ENCODE results near the gene OPCML.

OPCML gene

DNA sequence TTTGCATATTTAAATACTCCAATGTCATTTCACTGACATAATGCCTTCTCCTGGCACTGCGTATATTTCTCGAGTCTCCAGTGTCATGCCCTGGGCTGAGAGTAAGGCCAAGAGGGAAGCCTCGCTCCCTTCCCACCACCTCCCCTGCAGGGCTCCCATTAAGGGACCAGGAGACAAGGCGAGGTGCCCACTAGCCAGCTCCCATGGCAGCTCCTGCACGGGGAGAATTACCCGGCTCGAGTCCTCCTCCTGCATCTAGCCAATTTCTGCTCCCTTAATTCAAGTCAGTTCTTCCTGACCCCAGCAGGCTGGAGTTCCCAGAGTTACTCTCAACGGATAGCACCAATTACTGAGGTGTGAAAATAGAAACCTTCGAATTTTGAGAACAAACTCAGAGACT is 31.9 kb downstream of the OPCML start:
- H3K4me3 ChIP-seq (ENCODE audit: low read depth, low read length): no peak overlapping the region
- TF ChIP-seq, protein P1, sequence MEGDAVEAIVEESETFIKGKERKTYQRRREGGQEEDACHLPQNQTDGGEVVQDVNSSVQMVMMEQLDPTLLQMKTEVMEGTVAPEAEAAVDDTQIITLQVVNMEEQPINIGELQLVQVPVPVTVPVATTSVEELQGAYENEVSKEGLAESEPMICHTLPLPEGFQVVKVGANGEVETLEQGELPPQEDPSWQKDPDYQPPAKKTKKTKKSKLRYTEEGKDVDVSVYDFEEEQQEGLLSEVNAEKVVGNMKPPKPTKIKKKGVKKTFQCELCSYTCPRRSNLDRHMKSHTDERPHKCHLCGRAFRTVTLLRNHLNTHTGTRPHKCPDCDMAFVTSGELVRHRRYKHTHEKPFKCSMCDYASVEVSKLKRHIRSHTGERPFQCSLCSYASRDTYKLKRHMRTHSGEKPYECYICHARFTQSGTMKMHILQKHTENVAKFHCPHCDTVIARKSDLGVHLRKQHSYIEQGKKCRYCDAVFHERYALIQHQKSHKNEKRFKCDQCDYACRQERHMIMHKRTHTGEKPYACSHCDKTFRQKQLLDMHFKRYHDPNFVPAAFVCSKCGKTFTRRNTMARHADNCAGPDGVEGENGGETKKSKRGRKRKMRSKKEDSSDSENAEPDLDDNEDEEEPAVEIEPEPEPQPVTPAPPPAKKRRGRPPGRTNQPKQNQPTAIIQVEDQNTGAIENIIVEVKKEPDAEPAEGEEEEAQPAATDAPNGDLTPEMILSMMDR (IDR thresholded peaks at IDR 0.05; ENCODE audit: borderline replicate concordance, insufficient read depth, low read depth, low read length): no peak

DNA sequence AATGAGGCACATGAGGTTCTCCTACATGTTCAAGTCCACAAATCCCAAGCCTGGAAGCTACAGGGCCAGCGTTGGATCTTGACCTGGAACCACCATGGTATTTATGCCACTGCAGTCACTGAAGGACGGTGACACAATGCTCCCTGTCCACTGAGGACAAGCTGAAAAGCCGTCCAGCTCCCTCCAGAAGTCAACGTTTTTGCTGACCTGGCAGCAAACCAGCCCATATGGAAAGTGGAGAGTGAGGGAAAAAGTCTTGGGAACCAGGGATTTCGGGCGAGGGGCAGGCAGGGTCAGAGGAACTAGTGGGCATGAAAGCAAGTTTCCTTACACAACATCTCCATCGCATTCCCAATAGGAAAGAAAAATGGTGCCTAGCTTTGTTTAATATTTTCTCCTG is 33.3 kb downstream of the OPCML start:
- H3K4me3 ChIP-seq (ENCODE audit: low read depth, low read length): no peak overlapping the region
- TF ChIP-seq, protein P1 (IDR thresholded peaks at IDR 0.05; ENCODE audit: borderline replicate concordance, insufficient read depth, low read depth, low read length): no peak

DNA sequence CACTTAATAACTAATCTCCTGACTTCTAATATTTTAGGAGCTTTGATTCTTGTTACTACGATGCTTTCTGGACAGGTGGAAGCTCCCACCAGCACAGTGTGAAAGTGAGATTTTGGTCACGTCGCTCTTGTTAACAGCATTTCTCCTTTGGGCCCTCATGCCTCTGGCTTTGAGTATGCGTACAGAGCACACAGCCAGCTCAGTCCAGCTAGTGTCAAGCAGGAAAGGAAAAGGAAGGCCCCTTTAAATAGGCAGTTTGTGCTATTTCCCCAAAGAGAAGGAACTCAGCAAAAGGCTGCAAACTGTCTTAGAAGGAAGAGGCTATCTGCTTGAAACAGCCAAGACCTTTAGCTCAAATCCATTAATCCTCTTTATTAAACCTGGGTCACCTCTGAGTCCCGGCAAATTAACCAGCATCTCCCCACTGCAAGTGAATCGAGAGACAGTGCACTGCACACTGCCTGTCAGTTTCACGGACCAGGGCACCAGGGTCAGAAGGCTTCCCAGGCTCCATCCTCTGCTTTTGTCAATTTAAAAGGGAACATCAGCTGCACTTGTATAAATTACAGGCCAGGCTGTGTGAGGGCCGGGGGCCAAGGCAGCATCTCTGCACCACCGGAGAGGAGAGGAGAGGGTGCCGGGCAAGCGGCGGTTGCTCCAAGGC is 34.7 kb downstream of the OPCML start:
- no peak overlapping the region for H3K4me3 ChIP-seq (ENCODE audit: low read depth, low read length)
- TF ChIP-seq, protein P1 (IDR thresholded peaks at IDR 0.05; ENCODE audit: borderline replicate concordance, insufficient read depth, low read depth, low read length): no peak

DNA sequence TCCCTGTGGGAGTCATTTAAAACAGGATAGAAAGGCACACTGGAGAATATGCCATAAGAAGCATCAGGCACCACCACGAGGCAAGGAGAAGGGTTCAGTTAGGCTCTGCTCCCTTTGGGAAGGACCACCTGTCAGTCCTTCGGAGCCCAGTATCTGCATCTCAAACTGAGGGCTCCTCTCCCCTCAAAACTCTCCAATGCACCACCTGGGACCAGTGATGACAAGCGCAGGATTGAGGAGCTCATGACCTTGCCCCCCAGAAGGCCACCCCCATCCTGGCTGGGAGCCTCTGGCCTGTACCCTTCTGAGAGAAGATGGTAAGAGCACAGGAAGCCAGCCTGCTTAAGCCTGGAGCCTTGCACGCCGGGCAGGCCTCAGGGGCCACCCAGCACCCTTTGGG is 39.4 kb downstream of the OPCML start:
- TF ChIP-seq, protein P1 (IDR thresholded peaks at IDR 0.05; ENCODE audit: borderline replicate concordance, insufficient read depth, low read depth, low read length): no peak
- no peak overlapping the region for H3K4me3 ChIP-seq (ENCODE audit: low read depth, low read length)

DNA sequence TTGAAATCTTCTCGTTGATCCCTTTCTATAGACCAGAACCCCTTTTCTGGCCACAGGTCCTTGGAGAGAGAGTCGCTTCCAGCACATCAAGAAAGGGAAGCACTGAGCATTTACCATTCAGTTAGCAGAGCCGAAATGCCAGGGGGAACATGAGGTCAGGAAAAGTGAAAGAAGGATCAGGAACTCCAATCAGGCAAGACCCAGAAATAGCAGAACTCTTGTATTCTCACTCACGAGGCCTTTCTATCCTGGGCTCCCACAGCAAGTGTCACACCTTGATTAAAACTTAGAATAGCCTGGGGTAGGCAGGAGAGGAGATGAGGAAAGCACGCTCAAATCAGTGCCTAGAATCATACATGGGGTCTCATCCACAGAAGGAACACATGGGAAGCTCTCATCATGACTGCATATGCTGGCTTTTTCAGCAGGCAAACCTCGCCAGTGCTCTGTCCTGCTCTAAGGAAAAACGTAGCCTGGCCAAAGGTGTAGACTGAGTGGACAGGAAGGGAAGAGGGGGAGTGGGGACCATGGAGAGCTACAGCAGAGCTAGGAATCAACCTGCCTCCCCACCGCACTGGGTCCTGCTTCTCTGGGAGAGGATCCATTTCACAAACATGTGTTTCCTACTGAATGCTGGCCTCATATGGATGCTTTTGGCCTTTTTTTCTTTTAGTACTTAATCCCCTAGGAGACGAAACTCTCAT is 40.5 kb downstream of the OPCML start:
- no peak overlapping the region for H3K4me3 ChIP-seq (ENCODE audit: low read depth, low read length)
- TF ChIP-seq, protein P1 (IDR thresholded peaks at IDR 0.05; ENCODE audit: borderline replicate concordance, insufficient read depth, low read depth, low read length): no peak

DNA sequence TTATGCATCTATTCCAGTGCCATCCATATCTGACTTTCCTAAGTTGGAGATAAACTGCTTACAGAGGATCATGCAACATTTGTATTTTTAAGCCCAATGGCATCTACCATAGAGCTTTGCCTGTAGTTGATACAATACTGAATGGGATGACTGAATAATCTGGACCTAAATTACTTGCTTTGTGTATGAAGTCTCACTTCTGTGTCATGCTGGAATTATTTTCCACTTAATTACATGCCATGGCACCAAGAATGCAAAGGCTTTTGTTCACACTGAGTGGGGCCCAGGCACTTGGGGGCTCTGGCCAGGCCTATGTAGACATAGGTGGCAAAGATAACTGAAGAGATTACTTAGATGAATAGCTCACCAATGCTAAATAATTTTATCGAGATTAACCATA is 51.6 kb downstream of the OPCML start:
- TF ChIP-seq, protein P1 (IDR thresholded peaks at IDR 0.05; ENCODE audit: borderline replicate concordance, insufficient read depth, low read depth, low read length): no peak
- no peak overlapping the region for H3K4me3 ChIP-seq (ENCODE audit: low read depth, low read length)

DNA sequence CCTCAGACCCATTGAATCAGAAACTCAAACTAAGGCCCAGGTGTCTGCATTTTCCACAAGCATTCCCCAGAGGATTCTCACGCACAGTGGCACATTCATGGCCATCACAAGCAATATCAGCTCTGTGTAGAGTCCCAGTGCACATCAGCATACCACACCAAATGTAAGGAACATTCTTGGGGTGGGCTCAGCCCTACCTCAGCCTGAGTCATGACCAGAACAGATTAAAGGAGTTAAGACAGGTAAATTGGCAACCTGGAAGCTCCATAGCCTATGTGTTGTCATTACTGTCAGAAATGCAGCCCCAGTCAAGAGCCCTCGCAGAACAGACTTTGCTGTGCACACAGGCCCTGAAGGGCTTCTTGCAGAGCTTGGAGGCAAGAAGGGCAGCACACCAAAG is 53.1 kb downstream of the OPCML start:
- H3K4me3 ChIP-seq (ENCODE audit: low read depth, low read length): no peak overlapping the region
- TF ChIP-seq, protein P1 (IDR thresholded peaks at IDR 0.05; ENCODE audit: borderline replicate concordance, insufficient read depth, low read depth, low read length): no peak
